Bronchial epithelial cell (primary cell): ENCODE measurements around the gene TAAR6. TPM values are rescaled to one million over a fixed set of nuclear protein-coding genes. Genes with fewer than 3 reads are reported as not detected.
A peak's percentile ranks its signal among the peaks of the same experiment; 100 is the strongest.
"Not testable (repeated sequence)": the region's sequence is repeated elsewhere in the genome, so short reads cannot be mapped to it uniquely, and the experiment has no call there.

Experiments
- DNase-seq: peaks from one replicate; pipeline ENCODE4 v3.0.0-alpha.2; 2010; ENCODE audit warnings: low read depth
- FAIRE-seq: peaks from 2 replicates; lab custom pipeline; 2011; peaks lifted over from hg19 to GRCh38; lab: Jason Lieb, UNC
- H3K27me3 ChIP-seq: 2 replicates; pipeline ENCODE4 v1.5.1; 2011; ENCODE audit warnings: low read length; ENCODE audit not compliant: control insufficient read depth, insufficient read depth
- H3K36me3 ChIP-seq: 2 replicates; pipeline ENCODE4 v1.5.1; 2011; ENCODE audit warnings: low read length; ENCODE audit not compliant: control insufficient read depth, insufficient read depth
- H3K4me3 ChIP-seq: 2 replicates; pipeline ENCODE4 v1.5.1; 2011; ENCODE audit warnings: mild to moderate bottlenecking, low read depth, low read length, control low read depth
- total RNA-seq: library from RNA; depleted of rRNA; stranded (reverse); fragments of >200 nt; gene quantifications from 2 replicates; pipeline ENCODE4 v1.2.1, GENCODE V29; 2014
- TF ChIP-seq, protein P1 (sequence below): IDR thresholded peaks from 2 replicates; pipeline ENCODE4 v1.5.1; 2011; ENCODE audit warnings: mild to moderate bottlenecking, moderate library complexity, low read length, control low read depth, inconsistent platforms; ENCODE audit not compliant: insufficient read depth, severe bottlenecking

TAAR6 gene
- total RNA-seq, 1 donor from 2014 or later: not detected

DNA sequence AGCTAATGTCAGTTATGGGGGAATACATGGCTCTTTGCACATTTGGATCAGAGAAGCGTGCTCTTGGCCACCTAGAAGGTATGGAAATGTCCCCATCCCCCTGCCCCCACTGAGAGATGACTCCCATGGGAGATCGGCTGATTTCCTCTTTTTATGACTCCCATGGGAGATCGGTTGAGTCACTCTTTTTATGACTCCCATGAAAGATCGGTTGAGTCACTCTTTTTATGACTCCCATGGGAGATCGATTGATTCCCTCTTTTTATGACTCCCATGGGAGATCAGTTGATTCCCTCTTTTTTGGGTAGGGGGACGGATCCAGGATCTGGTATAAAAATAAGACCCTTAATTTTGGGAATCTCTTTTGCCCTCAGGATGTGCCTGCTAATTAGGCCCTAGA, 42.3 kb upstream of the TAAR6 start:
- peak; percentile 48 for DNase-seq

DNA sequence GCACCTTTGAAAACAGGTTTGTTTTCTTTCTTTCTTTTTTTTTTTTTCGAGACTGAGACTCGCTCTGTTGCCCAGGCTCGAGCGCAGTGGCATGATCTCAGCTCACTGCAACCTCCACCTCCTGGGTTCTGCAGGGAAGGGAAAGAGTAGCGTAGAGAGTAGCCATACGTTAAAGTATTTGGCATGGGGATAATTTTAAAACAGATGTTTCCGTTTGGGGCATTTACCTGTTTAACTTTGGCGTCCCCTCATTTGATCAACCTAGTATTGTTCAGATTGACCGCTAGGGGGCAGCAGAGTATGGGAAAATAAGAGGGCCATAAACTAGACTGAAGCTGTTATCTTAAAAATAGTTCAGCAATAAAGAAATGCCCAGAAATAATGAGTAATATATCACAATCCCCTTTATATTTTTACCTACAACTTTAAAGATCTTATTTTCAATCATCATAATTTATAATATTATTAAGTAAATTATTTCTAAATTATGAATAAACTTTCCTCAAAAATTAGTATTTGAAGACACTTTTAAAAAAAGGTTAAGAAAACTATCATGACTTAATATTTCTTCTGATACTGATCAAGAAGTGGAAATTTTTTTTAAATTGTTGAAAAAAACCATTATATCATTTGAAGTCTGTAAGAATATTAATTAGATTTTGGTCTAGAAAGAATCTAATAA, 39.7 kb upstream of the TAAR6 start:
- TF ChIP-seq, protein P1, sequence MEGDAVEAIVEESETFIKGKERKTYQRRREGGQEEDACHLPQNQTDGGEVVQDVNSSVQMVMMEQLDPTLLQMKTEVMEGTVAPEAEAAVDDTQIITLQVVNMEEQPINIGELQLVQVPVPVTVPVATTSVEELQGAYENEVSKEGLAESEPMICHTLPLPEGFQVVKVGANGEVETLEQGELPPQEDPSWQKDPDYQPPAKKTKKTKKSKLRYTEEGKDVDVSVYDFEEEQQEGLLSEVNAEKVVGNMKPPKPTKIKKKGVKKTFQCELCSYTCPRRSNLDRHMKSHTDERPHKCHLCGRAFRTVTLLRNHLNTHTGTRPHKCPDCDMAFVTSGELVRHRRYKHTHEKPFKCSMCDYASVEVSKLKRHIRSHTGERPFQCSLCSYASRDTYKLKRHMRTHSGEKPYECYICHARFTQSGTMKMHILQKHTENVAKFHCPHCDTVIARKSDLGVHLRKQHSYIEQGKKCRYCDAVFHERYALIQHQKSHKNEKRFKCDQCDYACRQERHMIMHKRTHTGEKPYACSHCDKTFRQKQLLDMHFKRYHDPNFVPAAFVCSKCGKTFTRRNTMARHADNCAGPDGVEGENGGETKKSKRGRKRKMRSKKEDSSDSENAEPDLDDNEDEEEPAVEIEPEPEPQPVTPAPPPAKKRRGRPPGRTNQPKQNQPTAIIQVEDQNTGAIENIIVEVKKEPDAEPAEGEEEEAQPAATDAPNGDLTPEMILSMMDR: peak; percentile 55
- H3K4me3 ChIP-seq: no peak overlapping the region
- H3K36me3 ChIP-seq: no peaks in the 10 kb centered on the region
- no peak for FAIRE-seq
- peak; percentile 55 for DNase-seq
- no peaks in the 10 kb centered on the region for H3K27me3 ChIP-seq

More for the DNA sequence above, 42.3 kb upstream of the TAAR6 start:
- H3K27me3 ChIP-seq: no peaks in the 10 kb centered on the region
- H3K36me3 ChIP-seq: no peaks in the 10 kb centered on the region
- TF ChIP-seq, protein P1: no peak
- H3K4me3 ChIP-seq: no peak overlapping the region
- no peak for FAIRE-seq

DNA sequence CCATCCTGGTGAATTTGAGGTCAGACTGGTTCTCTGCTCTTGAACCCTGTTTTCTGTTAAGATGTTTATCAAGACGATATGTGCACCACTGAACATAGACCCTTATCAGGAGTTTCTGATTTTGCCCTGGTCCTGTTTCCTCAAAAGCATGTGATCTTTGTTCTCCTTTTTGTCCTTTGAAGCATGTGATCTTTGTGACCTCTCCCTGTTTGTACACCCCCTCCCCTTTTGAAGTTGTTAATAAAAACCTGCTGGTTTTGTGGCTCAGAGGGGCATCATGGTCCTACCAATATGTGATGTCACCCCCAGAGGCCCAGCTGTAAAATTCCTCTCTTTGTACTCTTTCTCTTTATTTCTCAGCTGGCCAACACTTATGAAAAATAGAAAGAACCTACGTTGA, 35.6 kb upstream of the TAAR6 start:
- not testable (repeated sequence) for H3K36me3 ChIP-seq, H3K4me3 ChIP-seq, FAIRE-seq, H3K27me3 ChIP-seq, DNase-seq

DNA sequence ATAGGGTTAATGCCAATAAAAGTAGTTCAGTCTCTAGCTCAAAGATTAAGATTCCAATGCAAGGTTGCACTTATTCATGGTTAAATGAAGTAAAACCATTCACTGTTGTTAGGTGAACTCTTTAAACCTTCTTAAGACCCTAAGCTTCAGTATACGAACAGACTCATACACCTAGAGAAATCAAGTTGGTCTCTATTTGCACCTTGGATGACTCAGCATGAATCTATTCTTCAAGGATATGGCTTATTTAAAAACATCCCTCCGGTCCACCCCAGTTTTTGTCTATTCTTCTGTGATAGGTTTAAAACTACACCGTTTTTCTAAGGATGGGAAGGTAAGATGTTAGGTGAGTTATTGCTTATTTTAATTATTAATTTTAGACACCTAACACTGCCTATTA, 33.0 kb upstream of the TAAR6 start:
- no peak overlapping the region for H3K4me3 ChIP-seq
- FAIRE-seq (no peak), DNase-seq (peak; percentile 16)
- TF ChIP-seq, protein P1: no peak
- H3K27me3 ChIP-seq: no peaks in the 10 kb centered on the region
- H3K36me3 ChIP-seq: no peaks in the 10 kb centered on the region

DNA sequence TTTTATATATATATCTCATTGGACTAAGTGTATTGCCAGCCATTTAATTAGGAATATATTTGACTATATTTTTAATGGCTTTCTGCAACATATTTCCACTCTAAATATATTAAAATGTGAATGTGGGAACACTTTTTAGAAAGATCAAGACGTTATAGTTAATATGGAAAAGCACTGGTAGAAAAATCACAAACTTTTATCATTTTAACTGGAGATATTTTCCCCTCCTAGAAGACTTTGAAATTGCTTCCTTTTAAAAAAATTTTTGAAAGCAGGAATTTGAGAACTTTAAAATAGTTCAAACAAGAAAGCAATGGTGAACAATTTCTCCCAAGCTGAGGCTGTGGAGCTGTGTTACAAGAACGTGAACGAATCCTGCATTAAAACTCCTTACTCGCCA, 32.1 kb upstream of the TAAR6 start, which contains the start of gene TAAR9:
Gene TAAR9 (plus strand): TSS at position 301 of the 400 bp plus-strand sequence. CDS start 13 bp downstream, at position 314.
- Histone ChIP-seq H3K36me3 (no peaks in the 10 kb centered on the region), H3K27me3 (no peaks in the 10 kb centered on the region), H3K4me3 (no peak within 1 kb of the TSS)
- no peak for DNase-seq
- TF ChIP-seq, protein P1: no peak
- FAIRE-seq: no peak

DNA sequence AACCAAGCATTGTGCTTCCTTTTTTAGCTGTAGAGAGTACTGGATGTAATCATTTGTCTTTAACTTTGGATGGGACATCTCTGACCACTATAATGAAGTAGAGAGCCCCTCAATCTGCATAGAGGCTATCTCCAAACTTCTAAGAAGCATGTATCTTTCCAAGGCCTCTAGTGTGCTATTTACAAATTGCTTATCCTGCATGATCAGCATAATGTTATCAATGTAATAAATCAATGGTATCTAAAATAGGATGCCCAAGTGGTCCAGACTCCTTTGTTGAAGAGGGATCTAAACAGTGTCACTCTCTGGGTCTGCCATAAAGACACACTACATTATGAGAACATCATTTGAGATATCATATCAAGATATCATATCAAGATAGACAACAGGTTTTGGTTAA, 25.3 kb upstream of the TAAR6 start:
- FAIRE-seq (no peak), DNase-seq (no peak)
- Histone ChIP-seq H3K27me3 (no peaks in the 10 kb centered on the region), H3K4me3 (no peak overlapping the region), H3K36me3 (no peaks in the 10 kb centered on the region)
- TF ChIP-seq, protein P1: no peak
